GM12892 (cell line): ENCODE measurements around the gene RARG.

Source experiments
- POLR2A ChIP-seq: IDR thresholded peaks from 2 replicates; pipeline ENCODE4 v1.6.1; 2011; ENCODE audit warnings: low read depth, low read length, control low read depth
- POLR2AphosphoS5 ChIP-seq: IDR thresholded peaks from 2 replicates; pipeline ENCODE4 v1.6.1; 2011; ENCODE audit warnings: low read depth, low read length, control low read depth
- TAF1 ChIP-seq: IDR thresholded peaks from 2 replicates; pipeline ENCODE4 v1.6.1; 2011; ENCODE audit warnings: low read depth, mild to moderate bottlenecking, control low read depth, low read length, borderline replicate concordance

DNA sequence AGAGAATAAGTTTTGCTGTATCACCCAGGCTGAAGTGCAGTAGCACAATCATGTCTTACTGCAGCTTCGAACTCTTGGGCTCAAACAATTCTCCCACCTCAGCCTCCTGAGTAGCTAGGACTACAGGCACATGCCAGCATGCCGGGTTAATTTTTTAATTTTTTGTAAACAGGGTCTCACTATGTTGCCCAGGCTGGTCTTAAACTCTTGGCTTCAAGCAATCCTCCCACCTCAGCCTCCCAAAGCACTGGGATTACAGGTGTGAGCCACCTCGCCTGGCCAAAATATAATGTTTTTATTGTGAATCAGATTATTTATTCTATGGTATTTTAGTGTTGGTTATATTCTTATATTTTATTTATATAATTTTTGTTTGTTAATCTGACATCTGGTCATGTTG, 55.3 kb downstream of the RARG start:
- no peak for TF ChIP-seq POLR2A
- no peak for TF ChIP-seq POLR2AphosphoS5
- TF ChIP-seq TAF1: no peak
